ENCODE results near the gene VASH1. TPM values are rescaled to one million over a fixed set of nuclear protein-coding genes. Genes with fewer than 3 reads are reported as not detected.

The VASH1 gene
- total RNA-seq, 1 donor, result 3.9 TPM

- no peak for DNase-seq (ENCODE audit: low read depth)
- no peak overlapping the region for H3K4me3 ChIP-seq (ENCODE audit: low read depth, low read length)
- TF ChIP-seq CTCF (IDR thresholded peaks at IDR 0.05; ENCODE audit: insufficient read depth, low read depth, low read length), result no peak
Observed at GRCh38 chr14:76774821-76775694, 13.8 kb downstream of the VASH1 start.

DNA sequence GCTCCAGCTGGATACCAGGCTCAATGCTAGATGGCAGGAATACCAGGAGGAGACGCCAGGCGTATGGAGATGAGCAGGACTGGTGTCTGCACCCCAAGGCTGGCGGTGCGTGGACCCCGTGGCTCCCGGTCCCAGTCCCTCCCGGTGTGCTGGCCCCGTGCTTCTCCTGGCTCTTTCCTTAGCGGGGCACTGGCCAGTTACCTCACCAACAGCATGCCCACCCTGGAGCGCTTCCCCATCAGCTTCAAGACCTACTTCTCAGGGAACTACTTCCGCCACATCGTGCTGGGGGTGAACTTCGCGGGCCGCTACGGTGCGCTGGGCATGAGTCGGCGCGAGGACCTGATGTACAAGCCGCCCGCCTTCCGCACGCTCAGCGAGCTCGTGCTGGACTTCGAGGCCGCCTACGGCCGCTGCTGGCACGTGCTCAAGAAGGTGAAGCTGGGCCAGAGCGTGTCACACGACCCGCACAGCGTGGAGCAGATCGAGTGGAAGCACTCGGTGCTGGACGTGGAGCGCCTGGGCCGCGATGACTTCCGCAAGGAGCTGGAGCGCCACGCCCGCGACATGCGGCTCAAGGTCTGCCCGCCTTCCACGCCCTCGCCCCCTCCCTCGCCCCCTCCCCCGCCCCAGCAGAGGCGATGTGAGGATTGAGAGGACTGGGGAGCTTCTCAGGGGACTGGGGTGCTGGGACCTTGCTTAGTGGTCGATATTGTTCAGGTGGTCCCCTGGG is 14.6 kb downstream of the VASH1 start:
- no peak for TF ChIP-seq CTCF (IDR thresholded peaks at IDR 0.05; ENCODE audit: insufficient read depth, low read depth, low read length)
- H3K4me3 ChIP-seq (ENCODE audit: low read depth, low read length), result no peak overlapping the region
- DNase-seq (ENCODE audit: low read depth), result no peak

DNA sequence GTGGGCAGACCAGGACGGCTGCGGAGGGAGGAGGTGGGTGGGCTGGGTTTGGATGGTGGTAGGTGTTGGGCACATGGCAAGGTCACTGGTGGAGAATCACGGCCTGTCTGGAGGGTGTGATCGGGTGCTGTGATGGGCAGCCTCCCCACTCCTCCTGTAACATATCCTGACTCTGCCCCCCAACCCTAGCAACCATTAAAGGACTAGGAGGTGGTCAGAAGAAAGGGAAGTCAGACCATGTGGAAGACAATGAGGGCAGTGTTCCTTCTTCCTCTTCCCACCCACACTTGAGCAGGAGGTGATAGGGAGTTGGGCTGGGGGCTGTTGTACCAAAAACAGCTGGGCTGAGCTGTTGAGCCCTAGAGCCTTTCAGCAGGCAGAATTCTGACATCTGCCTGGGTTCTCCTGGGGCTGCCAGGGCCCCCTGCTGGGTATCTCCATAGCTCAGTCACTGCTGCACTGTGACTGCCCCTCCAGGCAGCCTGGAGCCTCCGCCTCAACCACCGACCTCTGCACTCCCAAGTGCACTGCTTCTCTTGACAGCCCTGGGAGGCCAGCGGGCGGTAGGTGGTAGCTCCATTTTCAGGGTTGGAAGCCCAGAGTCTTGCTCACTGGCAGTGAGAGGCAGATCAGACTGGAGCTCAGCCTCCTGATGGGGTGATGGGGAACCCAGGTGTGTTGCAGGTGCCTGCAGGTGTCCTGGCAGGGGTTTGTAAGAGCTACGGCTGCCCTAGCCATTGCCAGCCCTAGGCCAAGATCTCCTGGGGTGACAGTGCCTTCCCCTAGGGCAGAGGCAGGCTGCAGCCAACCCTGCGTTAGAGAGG is 15.4 kb downstream of the VASH1 start:
- TF ChIP-seq CTCF (IDR thresholded peaks at IDR 0.05; ENCODE audit: insufficient read depth, low read depth, low read length), result no peak
- no peak for DNase-seq (ENCODE audit: low read depth)
- H3K4me3 ChIP-seq (ENCODE audit: low read depth, low read length), result no peak overlapping the region

DNA sequence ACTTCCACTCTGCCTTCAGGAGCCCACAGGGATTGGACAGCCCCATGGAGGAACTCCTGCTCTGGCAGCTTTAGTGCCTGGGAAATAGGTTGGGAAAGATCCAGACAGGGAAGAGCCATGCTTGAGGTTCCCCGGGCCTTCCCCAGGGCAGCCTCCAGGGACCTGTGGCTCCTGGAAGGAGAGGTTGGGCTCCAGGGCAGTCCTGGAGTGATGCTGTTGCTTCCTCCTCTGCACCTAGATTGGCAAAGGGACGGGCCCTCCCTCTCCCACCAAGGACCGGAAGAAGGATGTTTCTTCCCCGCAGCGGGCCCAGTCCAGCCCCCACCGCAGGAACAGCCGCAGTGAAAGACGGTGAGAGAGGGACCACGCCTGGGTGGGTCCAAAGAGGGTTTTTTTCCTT is 16.5 kb downstream of the VASH1 start:
- no peak for TF ChIP-seq CTCF (IDR thresholded peaks at IDR 0.05; ENCODE audit: insufficient read depth, low read depth, low read length)
- DNase-seq (ENCODE audit: low read depth), result no peak
- no peak overlapping the region for H3K4me3 ChIP-seq (ENCODE audit: low read depth, low read length)

DNA sequence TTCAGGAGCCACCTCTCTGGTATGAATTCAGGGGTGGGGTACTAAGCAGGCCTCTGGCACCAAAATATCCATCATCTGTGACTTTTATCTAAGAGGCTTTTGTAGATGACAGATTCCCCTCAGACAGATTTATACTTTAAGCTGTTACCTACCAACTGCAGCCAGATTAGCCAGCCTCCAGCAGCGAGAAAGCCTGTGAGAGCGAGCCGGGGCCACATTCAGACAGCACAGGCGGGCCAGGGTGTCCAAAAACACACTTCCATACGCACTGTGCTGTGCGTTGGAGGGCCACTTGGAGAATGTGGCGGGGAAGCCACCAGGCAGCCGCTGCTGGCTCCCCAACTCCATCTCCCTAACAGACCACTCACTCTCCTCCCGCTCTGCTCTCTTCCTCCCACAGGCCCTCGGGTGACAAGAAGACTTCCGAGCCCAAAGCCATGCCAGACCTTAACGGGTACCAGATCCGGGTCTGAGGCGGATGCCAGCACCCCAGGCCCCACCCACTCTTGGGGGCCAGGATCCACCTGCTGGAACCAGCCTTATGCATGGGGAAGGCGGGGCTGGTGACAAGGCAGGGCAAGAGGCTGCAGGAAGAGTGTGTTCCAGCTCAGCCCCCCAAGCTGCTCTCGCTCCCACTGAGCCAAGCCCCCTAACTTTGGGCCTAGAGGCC is 17.4 kb downstream of the VASH1 start:
- H3K4me3 ChIP-seq (ENCODE audit: low read depth, low read length), result no peak overlapping the region
- no peak for TF ChIP-seq CTCF (IDR thresholded peaks at IDR 0.05; ENCODE audit: insufficient read depth, low read depth, low read length)
- no peak for DNase-seq (ENCODE audit: low read depth)

All from fibroblast of villous mesenchyme (primary cell).